K562 (cell line): Measurements from ENCODE around the gene IRF4.

ENCODE experiments used
- HIVEP1 ChIP-seq: fragments of 250-450 bp; sonication (Bioruptor Pico); IDR thresholded peaks from 2 replicates; pipeline ENCODE4 v1.4.0; 2020; ENCODE audit warnings: mild to moderate bottlenecking
- NR2C2 ChIP-seq, 2 experiments: fragments of 200-800 bp in 1 of 2; sonication (Bioruptor generic) in 1 of 2; sonication (generic) in 1 of 2; formaldehyde crosslinking in 1 of 2; IDR thresholded peaks; 2 replicates each; pipeline versions ENCODE4 v1.6.1 to v1.8.0; 2016 to 2022; ENCODE audit warnings: mild to moderate bottlenecking in 1 of 2, missing compliant biosample characterization in 1 of 2, missing genetic modification characterization in 1 of 2, missing genetic modification reagents in 1 of 2
- POLR2A ChIP-seq: fragments of 450-650 bp; conservative IDR thresholded peaks from 2 replicates; pipeline ENCODE4 v1.6.1; 2016

GRCh38 chr6:409370-409972 is 17.9 kb downstream of the IRF4 start:
- TF ChIP-seq POLR2A (no peak), HIVEP1 (no peak), NR2C2 (CRISPR knock-in tag; IDR thresholded peaks at IDR 0.05) (no peak), NR2C2 (tag; IDR thresholded peaks at IDR 0.05) (no peak)
